SK-N-SH treated with all-trans-retinoic acid at 6 μM for 48 hours (cell line): ENCODE measurements around the gene ZBTB5.

Source experiments
- ARNTL ChIP-seq: fragments of 450-650 bp; formaldehyde crosslinking; IDR thresholded peaks from 2 replicates; pipeline ENCODE4 v1.5.0; 2020; ENCODE audit warnings: low read depth, mild to moderate bottlenecking, moderate library complexity, borderline replicate concordance
- ISL1 ChIP-seq: fragments of 250-450 bp; sonication (Bioruptor Pico); IDR thresholded peaks from 2 replicates; pipeline ENCODE4 v2.1.2; 2022; ENCODE audit warnings: mild to moderate bottlenecking, moderate library complexity
- OSR1 ChIP-seq: fragments of 250-450 bp; sonication (Bioruptor Pico); IDR thresholded peaks from 2 replicates; pipeline ENCODE4 v1.8.0; 2022; ENCODE audit warnings: moderate library complexity, mild to moderate bottlenecking, inconsistent platforms
- PATZ1 ChIP-seq: fragments of 250-450 bp; sonication (Bioruptor Pico); IDR thresholded peaks from 2 replicates; pipeline ENCODE4 v1.8.0; 2020; ENCODE audit warnings: mild to moderate bottlenecking, moderate library complexity, borderline replicate concordance
- ZFP3 ChIP-seq: fragments of 250-450 bp; sonication (Bioruptor Pico); IDR thresholded peaks from 2 replicates; pipeline ENCODE4 v1.5.0; 2020; ENCODE audit warnings: mild to moderate bottlenecking, moderate library complexity
- ZFP30 ChIP-seq: fragments of 450-650 bp; formaldehyde crosslinking; IDR thresholded peaks from 2 replicates; pipeline ENCODE4 v1.5.0; 2022; ENCODE audit warnings: mild to moderate bottlenecking, moderate library complexity
- ZNF565 ChIP-seq: fragments of 450-650 bp; formaldehyde crosslinking; conservative IDR thresholded peaks from 2 replicates; pipeline ENCODE4 v1.5.0; 2020; ENCODE audit warnings: low read depth, mild to moderate bottlenecking, moderate library complexity
- ZNF8 ChIP-seq: fragments of 450-650 bp; formaldehyde crosslinking; IDR thresholded peaks from 2 replicates; pipeline ENCODE4 v1.5.0; 2020; ENCODE audit warnings: mild to moderate bottlenecking, moderate library complexity
- TF ChIP-seq, protein P1 (sequence below): fragments of 250-450 bp; sonication (Bioruptor Pico); IDR thresholded peaks from 2 replicates; pipeline ENCODE4 v1.5.1; 2020; ENCODE audit warnings: low read depth, mild to moderate bottlenecking, moderate library complexity

DNA sequence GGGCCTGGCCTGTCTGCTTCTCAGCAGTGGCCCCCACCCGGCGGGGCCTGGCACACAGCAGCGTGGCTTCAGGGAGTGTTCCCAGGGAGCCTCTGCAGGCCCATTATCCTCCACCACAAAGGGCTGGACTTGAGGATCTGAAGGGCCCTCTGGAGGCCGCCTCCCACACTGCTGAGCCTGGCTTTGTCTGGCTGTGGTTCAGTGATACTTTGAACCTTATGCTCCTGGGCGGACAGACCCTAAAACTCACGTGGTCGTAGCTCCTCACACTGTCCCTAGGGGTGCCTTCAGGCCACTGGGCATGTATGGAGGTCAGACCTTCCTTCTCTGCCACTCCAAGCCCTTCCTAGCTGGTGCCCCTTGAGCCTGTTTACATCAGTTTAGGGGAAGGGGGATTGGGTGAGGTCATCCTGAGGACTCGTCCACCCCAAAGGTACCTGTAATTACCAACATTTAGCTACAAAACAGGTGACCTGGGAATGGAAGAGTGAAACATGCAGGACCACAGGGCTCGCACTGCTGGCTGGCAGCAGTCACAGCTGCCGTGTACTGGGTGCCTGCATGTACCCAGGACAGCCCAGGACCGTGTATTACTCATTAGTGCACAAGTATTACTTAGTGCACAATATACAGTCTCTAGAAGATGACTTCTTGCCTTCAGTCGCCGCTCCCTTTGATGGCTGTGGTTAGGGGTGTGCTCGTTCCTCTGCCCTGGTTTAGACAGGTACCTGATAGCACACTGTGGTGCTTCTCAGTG lies 34.2 kb downstream of the ZBTB5 start:
- TF ChIP-seq ZFP30, result no peak
- TF ChIP-seq, protein P1, sequence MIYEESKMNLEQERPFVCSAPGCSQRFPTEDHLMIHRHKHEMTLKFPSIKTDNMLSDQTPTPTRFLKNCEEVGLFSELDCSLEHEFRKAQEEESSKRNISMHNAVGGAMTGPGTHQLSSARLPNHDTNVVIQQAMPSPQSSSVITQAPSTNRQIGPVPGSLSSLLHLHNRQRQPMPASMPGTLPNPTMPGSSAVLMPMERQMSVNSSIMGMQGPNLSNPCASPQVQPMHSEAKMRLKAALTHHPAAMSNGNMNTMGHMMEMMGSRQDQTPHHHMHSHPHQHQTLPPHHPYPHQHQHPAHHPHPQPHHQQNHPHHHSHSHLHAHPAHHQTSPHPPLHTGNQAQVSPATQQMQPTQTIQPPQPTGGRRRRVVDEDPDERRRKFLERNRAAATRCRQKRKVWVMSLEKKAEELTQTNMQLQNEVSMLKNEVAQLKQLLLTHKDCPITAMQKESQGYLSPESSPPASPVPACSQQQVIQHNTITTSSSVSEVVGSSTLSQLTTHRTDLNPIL, result no peak
- no peak for TF ChIP-seq ZNF565 (CRISPR knock-in tag)
- TF ChIP-seq ZNF8 (CRISPR knock-in tag), result no peak
- TF ChIP-seq PATZ1, result no peak
- TF ChIP-seq OSR1 (CRISPR knock-in tag), result no peak
- no peak for TF ChIP-seq ISL1 (CRISPR knock-in tag)
- no peak for TF ChIP-seq ARNTL (CRISPR knock-in tag)
- TF ChIP-seq ZFP3, result no peak
